GM06990 (cell line): ENCODE measurements around the gene NR2F6.
"Not testable (repeated sequence)": the region's sequence is repeated elsewhere in the genome, so short reads cannot be mapped to it uniquely, and the experiment has no call there.

Experiments
- DNase-seq: peaks from one replicate; pipeline ENCODE4 v3.0.0-alpha.2; 2011; ENCODE audit not compliant: insufficient read length; ENCODE audit errors: extremely low read depth
- H3K27me3 ChIP-seq: replicated peaks from 2 replicates; pipeline ENCODE4 v1.6.0; 2011; ENCODE audit warnings: low read length; ENCODE audit not compliant: control insufficient read depth, insufficient read depth
- H3K36me3 ChIP-seq: 2 replicates; pipeline ENCODE4 v1.5.1; 2011; ENCODE audit warnings: low read length; ENCODE audit not compliant: control insufficient read depth, insufficient read depth
- H3K4me3 ChIP-seq: replicated peaks from 2 replicates; pipeline ENCODE4 v1.5.1; 2011; ENCODE audit warnings: low read depth, mild to moderate bottlenecking, control low read depth, low read length
- TF ChIP-seq, protein P1 (sequence below): IDR thresholded peaks from 2 replicates; pipeline ENCODE4 v1.5.1; 2011; ENCODE audit warnings: low read length, control low read depth, mild to moderate bottlenecking, inconsistent platforms; ENCODE audit not compliant: insufficient read depth, poor library complexity, severe bottlenecking

NR2F6 gene

DNA sequence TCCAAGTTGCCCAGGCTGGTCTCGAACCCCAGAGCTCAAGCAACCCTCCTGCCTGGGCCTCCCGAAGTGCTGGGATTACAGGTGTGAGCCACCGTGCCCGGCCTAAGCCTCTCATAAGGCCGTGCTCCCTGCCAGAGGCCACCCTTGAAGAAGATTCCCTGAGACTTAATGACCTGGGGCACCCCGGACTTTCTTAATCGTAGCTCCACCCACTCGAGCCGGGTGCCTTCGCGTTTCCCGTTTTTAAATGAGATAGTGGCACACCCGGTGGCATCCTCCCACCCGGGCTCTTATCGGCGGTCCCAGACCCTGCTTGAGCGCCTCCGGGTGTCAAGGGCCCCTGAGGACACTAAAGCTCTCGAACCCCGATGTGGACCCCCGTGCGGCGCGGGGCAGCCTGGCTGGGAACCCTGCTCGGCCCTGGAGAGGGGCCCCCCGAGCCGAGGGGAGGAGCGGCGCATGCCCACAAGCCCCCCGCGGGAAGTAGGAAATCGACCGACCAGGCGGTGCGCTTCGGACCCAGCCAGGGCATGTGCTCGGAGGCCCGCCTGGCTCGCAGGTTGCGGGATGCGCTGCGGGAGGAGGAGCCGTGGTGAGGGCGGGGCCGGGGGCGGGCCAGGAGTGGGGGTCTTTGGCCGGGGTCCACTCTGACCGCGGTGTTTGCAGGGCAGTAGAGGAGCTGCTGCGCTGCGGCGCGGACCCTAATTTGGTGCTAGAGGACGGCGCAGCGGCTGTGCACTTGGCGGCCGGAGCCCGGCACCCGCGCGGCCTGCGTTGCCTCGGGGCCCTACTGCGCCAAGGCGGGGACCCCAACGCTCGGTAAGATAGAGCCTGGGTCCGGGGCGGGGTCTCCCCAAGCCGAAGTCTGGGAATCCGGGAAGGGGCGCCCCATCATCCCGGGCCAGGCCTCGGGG lies 35.9 kb upstream of the NR2F6 start, which contains the start of gene ANKLE1:
Gene ANKLE1 (plus strand): TSS at position 511 of the 914 bp plus-strand sequence. CDS start 20 bp downstream, at position 531.
- Histone ChIP-seq H3K27me3 (no peaks in the 10 kb centered on the region), H3K36me3 (peaks cover 19% of the 10 kb centered on the region), H3K4me3 (peak within 1 kb of the TSS; percentile 67)
- DNase-seq, result peak; percentile 86
- TF ChIP-seq, protein P1, sequence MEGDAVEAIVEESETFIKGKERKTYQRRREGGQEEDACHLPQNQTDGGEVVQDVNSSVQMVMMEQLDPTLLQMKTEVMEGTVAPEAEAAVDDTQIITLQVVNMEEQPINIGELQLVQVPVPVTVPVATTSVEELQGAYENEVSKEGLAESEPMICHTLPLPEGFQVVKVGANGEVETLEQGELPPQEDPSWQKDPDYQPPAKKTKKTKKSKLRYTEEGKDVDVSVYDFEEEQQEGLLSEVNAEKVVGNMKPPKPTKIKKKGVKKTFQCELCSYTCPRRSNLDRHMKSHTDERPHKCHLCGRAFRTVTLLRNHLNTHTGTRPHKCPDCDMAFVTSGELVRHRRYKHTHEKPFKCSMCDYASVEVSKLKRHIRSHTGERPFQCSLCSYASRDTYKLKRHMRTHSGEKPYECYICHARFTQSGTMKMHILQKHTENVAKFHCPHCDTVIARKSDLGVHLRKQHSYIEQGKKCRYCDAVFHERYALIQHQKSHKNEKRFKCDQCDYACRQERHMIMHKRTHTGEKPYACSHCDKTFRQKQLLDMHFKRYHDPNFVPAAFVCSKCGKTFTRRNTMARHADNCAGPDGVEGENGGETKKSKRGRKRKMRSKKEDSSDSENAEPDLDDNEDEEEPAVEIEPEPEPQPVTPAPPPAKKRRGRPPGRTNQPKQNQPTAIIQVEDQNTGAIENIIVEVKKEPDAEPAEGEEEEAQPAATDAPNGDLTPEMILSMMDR, result no peak

DNA sequence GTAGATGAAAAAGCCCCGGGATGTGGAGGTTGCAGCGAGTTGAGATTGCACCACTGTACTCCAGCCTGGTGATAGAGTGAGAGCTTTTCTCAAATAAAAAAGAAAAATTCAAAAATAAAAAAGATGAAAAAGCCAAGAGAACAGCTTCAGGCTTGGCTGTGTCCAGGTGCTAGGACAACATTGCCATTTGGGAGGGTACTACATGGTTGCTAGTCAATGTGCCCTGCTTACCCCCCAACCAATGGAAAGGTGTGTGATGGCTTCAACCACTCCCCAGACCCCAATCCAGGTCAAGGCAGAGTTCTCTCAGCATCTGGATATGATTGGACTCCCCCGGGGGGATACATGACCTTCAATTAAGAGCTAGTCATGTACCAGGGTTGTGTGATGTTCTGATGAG lies 33.7 kb upstream of the NR2F6 start:
- peaks cover 20% of the 10 kb centered on the region for H3K36me3 ChIP-seq
- TF ChIP-seq, protein P1, result no peak
- no peak for DNase-seq
- H3K4me3 ChIP-seq, result no peak overlapping the region
- H3K27me3 ChIP-seq, result no peaks in the 10 kb centered on the region

DNA sequence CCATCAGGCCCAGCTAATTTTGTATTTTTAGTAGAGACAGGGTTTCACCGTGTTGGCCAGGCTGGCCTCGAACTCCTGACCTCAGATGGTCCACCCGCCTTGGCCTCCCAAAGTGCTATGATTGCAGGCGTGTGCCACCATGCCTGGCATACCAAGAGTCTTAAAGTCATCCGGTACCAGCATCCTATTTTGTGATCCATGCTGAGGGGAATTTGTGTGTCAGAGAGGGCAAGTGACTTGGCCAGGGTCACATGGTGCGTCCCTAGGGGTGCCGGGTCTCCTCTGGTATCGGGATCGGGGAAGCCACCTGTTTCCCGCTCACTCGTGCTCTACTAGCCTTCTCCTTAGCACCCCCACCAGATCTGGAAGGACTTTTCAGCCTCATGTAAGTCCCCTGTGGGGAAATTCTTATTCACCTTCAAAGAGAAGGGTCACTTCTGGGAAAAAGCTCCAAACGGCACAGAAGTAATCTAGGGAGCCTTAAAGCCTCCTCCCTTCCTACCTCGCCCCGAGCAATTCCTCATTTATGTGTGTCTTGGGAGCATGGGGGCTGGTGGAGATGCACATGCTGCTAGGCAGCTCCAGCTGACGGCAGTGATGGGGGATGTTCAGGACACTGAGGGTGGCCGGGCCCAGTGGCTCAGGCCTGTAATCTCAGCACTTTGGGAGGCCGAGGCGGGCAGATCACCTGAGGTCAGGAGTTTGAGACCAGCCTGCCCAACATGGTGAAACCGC lies 29.9 kb upstream of the NR2F6 start:
- H3K4me3 ChIP-seq, result no peak overlapping the region
- DNase-seq, result no peak
- H3K27me3 ChIP-seq, result no peaks in the 10 kb centered on the region
- peaks cover 22% of the 10 kb centered on the region for H3K36me3 ChIP-seq
- TF ChIP-seq, protein P1, result no peak

DNA sequence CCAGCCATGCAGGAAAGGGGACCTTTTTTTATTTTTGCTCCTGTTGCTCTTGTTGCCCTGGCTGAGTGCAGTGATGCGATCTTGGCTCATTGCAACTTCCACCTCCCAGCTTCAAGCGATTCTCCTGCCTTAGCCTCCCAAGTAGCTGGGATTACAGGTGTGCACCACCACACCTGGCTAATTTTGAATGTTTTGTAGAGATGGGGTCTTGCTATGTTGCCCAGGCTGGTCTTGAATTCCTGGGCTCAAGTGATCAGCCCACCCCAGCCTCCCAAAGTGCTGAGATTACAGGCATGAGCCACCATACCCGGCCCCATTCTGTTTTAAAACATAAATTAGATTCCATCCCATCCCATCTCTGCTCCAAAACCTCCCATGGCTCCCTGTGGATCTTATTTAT lies 29.2 kb upstream of the NR2F6 start:
- peaks cover 22% of the 10 kb centered on the region for H3K36me3 ChIP-seq
- not testable (repeated sequence) for H3K4me3 ChIP-seq

DNA sequence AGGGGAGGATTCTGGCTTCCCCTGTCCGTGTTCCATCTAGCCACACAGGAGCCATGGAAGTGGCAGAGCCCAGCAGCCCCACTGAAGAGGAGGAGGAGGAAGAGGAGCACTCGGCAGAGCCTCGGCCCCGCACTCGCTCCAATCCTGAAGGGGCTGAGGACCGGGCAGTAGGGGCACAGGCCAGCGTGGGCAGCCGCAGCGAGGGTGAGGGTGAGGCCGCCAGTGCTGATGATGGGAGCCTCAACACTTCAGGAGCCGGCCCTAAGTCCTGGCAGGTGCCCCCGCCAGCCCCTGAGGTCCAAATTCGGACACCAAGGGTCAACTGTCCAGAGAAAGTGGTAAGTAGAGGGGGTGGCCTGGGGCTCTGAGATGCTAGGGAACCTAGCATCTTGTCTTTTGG lies 23.0 kb upstream of the NR2F6 start:
- DNase-seq, result no peak
- peaks cover 6% of the 10 kb centered on the region for H3K36me3 ChIP-seq
- no peaks in the 10 kb centered on the region for H3K27me3 ChIP-seq
- H3K4me3 ChIP-seq, result no peak overlapping the region
- TF ChIP-seq, protein P1, result no peak

More for the DNA sequence above, 29.2 kb upstream of the NR2F6 start:
- H3K27me3 ChIP-seq, DNase-seq: not testable (repeated sequence)
